ENCODE measurements around the gene HECTD1. TPM values are rescaled to one million over a fixed set of nuclear protein-coding genes. Genes with fewer than 3 reads are reported as not detected.
"Not testable (repeated sequence)": the region's sequence is repeated elsewhere in the genome, so short reads cannot be mapped to it uniquely, and the experiment has no call there.

The HECTD1 gene
- total RNA-seq, 1 experiment from 2014 or later: 123 TPM

- DNase-seq (ENCODE audit: low read depth): not testable (repeated sequence)
These were observed 154.5 kb downstream of the HECTD1 start for GRCh38 chr14:31052905-31053586.

- no peak for DNase-seq (ENCODE audit: low read depth)
These were observed 156.1 kb downstream of the HECTD1 start for GRCh38 chr14:31051511-31051910.

- DNase-seq (ENCODE audit: low read depth): no peak
These were observed 156.6 kb downstream of the HECTD1 start for GRCh38 chr14:31051023-31051422.

Other genes with a start within 250 kb of the HECTD1 start
- gene AP4S1, start 182.1 kb downstream of the HECTD1 start, total RNA-seq (2014; rRNA removed): 8.4 and 15.8 TPM in 2 replicates
- gene STRN3, start 181.4 kb downstream of the HECTD1 start, total RNA-seq (2014; rRNA removed): 32.1 and 39.0 TPM in 2 replicates
- 14.2 and 16.5 TPM in 2 replicates for gene HEATR5A, start 212.8 kb upstream of the HECTD1 start, total RNA-seq (2014; rRNA removed)
- 35.7 and 36.0 TPM in 2 replicates for gene DTD2, start 249.7 kb upstream of the HECTD1 start, total RNA-seq (2014; rRNA removed)